ENCODE data around the gene DPF3.

Gene DPF3

GRCh38 chr14:72808564-72808963, 85.3 kb downstream of the DPF3 start:
- H3K27me3 ChIP-seq (ENCODE audit: control insufficient read depth, insufficient read depth, low read length) = peaks cover 13% of the 10 kb centered on the region
- H3K36me3 ChIP-seq (ENCODE audit: control insufficient read depth, low read depth, low read length) = no peaks in the 10 kb centered on the region
- H3K9ac ChIP-seq (ENCODE audit: low read length) = no peak overlapping the region
- H3K4me3 ChIP-seq (ENCODE audit: low read length) = no peak overlapping the region
- no peak overlapping the region for H3K27ac ChIP-seq (ENCODE audit: low read length)
- H3K4me1 ChIP-seq (ENCODE audit: control insufficient read depth, low read depth, low read length) = peaks cover 12% of the 10 kb centered on the region
- no peaks in the 10 kb centered on the region for H3K9me3 ChIP-seq (ENCODE audit: control insufficient read depth, low read depth, low read length)

GRCh38 chr14:72802588-72802946, 91.3 kb downstream of the DPF3 start:
- no peak overlapping the region for H3K9ac ChIP-seq (ENCODE audit: low read length)
- no peaks in the 10 kb centered on the region for H3K36me3 ChIP-seq (ENCODE audit: control insufficient read depth, low read depth, low read length)
- peaks cover 33% of the 10 kb centered on the region for H3K27me3 ChIP-seq (ENCODE audit: control insufficient read depth, insufficient read depth, low read length)
- no peak overlapping the region for H3K4me3 ChIP-seq (ENCODE audit: low read length)
- H3K9me3 ChIP-seq (ENCODE audit: control insufficient read depth, low read depth, low read length) = no peaks in the 10 kb centered on the region
- no peak overlapping the region for H3K27ac ChIP-seq (ENCODE audit: low read length)
- H3K4me1 ChIP-seq (ENCODE audit: control insufficient read depth, low read depth, low read length) = peaks cover 12% of the 10 kb centered on the region

GRCh38 chr14:72801836-72802587, 91.9 kb downstream of the DPF3 start:
- Histone ChIP-seq H3K36me3 (ENCODE audit: control insufficient read depth, low read depth, low read length) (no peaks in the 10 kb centered on the region), H3K9me3 (ENCODE audit: control insufficient read depth, low read depth, low read length) (no peaks in the 10 kb centered on the region), H3K27me3 (ENCODE audit: control insufficient read depth, insufficient read depth, low read length) (peaks cover 33% of the 10 kb centered on the region), H3K4me3 (ENCODE audit: low read length) (no peak overlapping the region), H3K4me1 (ENCODE audit: control insufficient read depth, low read depth, low read length) (peaks cover 16% of the 10 kb centered on the region), H3K27ac (ENCODE audit: low read length) (no peak overlapping the region), H3K9ac (ENCODE audit: low read length) (no peak overlapping the region)

- Histone ChIP-seq H3K36me3 (ENCODE audit: control insufficient read depth, low read depth, low read length) (no peaks in the 10 kb centered on the region), H3K9ac (ENCODE audit: low read length) (no peak overlapping the region), H3K9me3 (ENCODE audit: control insufficient read depth, low read depth, low read length) (no peaks in the 10 kb centered on the region), H3K27ac (ENCODE audit: low read length) (no peak overlapping the region), H3K4me1 (ENCODE audit: control insufficient read depth, low read depth, low read length) (peaks cover 22% of the 10 kb centered on the region), H3K27me3 (ENCODE audit: control insufficient read depth, insufficient read depth, low read length) (peaks cover 30% of the 10 kb centered on the region), H3K4me3 (ENCODE audit: low read length) (no peak overlapping the region)
These were observed 92.5 kb downstream of the DPF3 start for GRCh38 chr14:72801381-72801812.

- Histone ChIP-seq H3K4me1 (ENCODE audit: control insufficient read depth, low read depth, low read length) (peaks cover 22% of the 10 kb centered on the region), H3K36me3 (ENCODE audit: control insufficient read depth, low read depth, low read length) (no peaks in the 10 kb centered on the region), H3K9ac (ENCODE audit: low read length) (no peak overlapping the region), H3K4me3 (ENCODE audit: low read length) (no peak overlapping the region), H3K27ac (ENCODE audit: low read length) (no peak overlapping the region), H3K27me3 (ENCODE audit: control insufficient read depth, insufficient read depth, low read length) (peaks cover 25% of the 10 kb centered on the region), H3K9me3 (ENCODE audit: control insufficient read depth, low read depth, low read length) (no peaks in the 10 kb centered on the region)
These were observed 93.0 kb downstream of the DPF3 start for GRCh38 chr14:72800848-72801370.

GRCh38 chr14:72800296-72800695, 93.6 kb downstream of the DPF3 start:
- Histone ChIP-seq H3K36me3 (ENCODE audit: control insufficient read depth, low read depth, low read length) (no peaks in the 10 kb centered on the region), H3K9ac (ENCODE audit: low read length) (no peak overlapping the region), H3K4me3 (ENCODE audit: low read length) (no peak overlapping the region), H3K27ac (ENCODE audit: low read length) (no peak overlapping the region), H3K9me3 (ENCODE audit: control insufficient read depth, low read depth, low read length) (no peaks in the 10 kb centered on the region), H3K27me3 (ENCODE audit: control insufficient read depth, insufficient read depth, low read length) (peaks cover 23% of the 10 kb centered on the region), H3K4me1 (ENCODE audit: control insufficient read depth, low read depth, low read length) (peaks cover 22% of the 10 kb centered on the region)

- Histone ChIP-seq H3K36me3 (ENCODE audit: control insufficient read depth, low read depth, low read length) (no peaks in the 10 kb centered on the region), H3K27me3 (ENCODE audit: control insufficient read depth, insufficient read depth, low read length) (peaks cover 3% of the 10 kb centered on the region), H3K4me3 (ENCODE audit: low read length) (no peak overlapping the region)
These were observed 97.0 kb downstream of the DPF3 start for GRCh38 chr14:72796935-72797334.

GRCh38 chr14:72793156-72793939, 100.6 kb downstream of the DPF3 start:
- no peak overlapping the region for H3K4me3 ChIP-seq (ENCODE audit: low read length)
- H3K4me1 ChIP-seq (ENCODE audit: control insufficient read depth, low read depth, low read length) = peaks cover 20% of the 10 kb centered on the region
- no peaks in the 10 kb centered on the region for H3K36me3 ChIP-seq (ENCODE audit: control insufficient read depth, low read depth, low read length)

More at GRCh38 chr14:72796935-72797334, 97.0 kb downstream of the DPF3 start:
- Histone ChIP-seq H3K9ac (ENCODE audit: low read length) (no peak overlapping the region), H3K27ac (ENCODE audit: low read length) (no peak overlapping the region), H3K9me3 (ENCODE audit: control insufficient read depth, low read depth, low read length) (no peaks in the 10 kb centered on the region), H3K4me1 (ENCODE audit: control insufficient read depth, low read depth, low read length) (peaks cover 16% of the 10 kb centered on the region)

GRCh38 chr14:72792051-72792788, 101.7 kb downstream of the DPF3 start:
- Histone ChIP-seq H3K27ac (ENCODE audit: low read length) (no peak overlapping the region), H3K27me3 (ENCODE audit: control insufficient read depth, insufficient read depth, low read length) (no peaks in the 10 kb centered on the region), H3K36me3 (ENCODE audit: control insufficient read depth, low read depth, low read length) (no peaks in the 10 kb centered on the region), H3K9me3 (ENCODE audit: control insufficient read depth, low read depth, low read length) (no peaks in the 10 kb centered on the region), H3K4me3 (ENCODE audit: low read length) (no peak overlapping the region), H3K9ac (ENCODE audit: low read length) (no peak overlapping the region), H3K4me1 (ENCODE audit: control insufficient read depth, low read depth, low read length) (peaks cover 18% of the 10 kb centered on the region)

More at GRCh38 chr14:72793156-72793939, 100.6 kb downstream of the DPF3 start:
- Histone ChIP-seq H3K27ac (ENCODE audit: low read length) (no peak overlapping the region), H3K9me3 (ENCODE audit: control insufficient read depth, low read depth, low read length) (no peaks in the 10 kb centered on the region), H3K27me3 (ENCODE audit: control insufficient read depth, insufficient read depth, low read length) (no peaks in the 10 kb centered on the region), H3K9ac (ENCODE audit: low read length) (no peak overlapping the region)

- Histone ChIP-seq H3K4me3 (ENCODE audit: low read length) (no peak overlapping the region), H3K27ac (ENCODE audit: low read length) (no peak overlapping the region), H3K27me3 (ENCODE audit: control insufficient read depth, insufficient read depth, low read length) (no peaks in the 10 kb centered on the region), H3K9ac (ENCODE audit: low read length) (no peak overlapping the region), H3K4me1 (ENCODE audit: control insufficient read depth, low read depth, low read length) (peaks cover 10% of the 10 kb centered on the region), H3K9me3 (ENCODE audit: control insufficient read depth, low read depth, low read length) (no peaks in the 10 kb centered on the region), H3K36me3 (ENCODE audit: control insufficient read depth, low read depth, low read length) (no peaks in the 10 kb centered on the region)
These were observed 102.9 kb downstream of the DPF3 start for GRCh38 chr14:72790887-72791566.

All from iPS-18a (cell line).